ENCODE results near the gene SLIT3.

DNA sequence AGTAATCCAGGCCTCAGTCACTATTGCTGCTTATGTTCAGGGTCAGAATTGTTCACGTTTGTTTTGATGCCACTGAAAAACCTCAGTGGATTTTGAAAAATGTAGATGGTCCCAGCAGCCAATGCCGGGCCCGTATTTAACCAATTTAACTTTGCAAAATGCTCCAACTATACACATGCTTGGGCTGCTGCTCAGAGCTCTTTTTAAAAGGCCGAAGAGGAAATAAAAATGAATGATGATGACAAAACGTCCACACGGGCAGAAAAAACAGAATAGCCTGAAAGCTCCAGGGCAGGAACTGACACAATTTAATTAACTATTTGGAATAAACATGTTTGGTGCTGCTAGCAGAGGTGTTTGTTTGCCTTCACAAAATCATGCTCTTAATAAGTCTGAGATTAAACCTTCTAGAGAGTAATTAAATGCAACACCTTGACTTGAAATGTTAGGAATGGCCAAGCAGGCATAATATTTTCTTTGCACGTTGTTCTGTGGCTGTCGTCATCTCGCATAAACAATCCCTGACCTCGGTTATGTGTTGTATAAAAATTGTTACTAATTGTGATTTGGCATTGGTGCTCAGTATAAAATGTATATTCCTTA, 152.7 kb downstream of the SLIT3 start:
- TF ChIP-seq POLR2AphosphoS5 (IDR thresholded peaks at IDR 0.05; ENCODE audit: control insufficient read depth, insufficient read depth, low read depth, low read length), result no peak
- TF ChIP-seq, protein P1, sequence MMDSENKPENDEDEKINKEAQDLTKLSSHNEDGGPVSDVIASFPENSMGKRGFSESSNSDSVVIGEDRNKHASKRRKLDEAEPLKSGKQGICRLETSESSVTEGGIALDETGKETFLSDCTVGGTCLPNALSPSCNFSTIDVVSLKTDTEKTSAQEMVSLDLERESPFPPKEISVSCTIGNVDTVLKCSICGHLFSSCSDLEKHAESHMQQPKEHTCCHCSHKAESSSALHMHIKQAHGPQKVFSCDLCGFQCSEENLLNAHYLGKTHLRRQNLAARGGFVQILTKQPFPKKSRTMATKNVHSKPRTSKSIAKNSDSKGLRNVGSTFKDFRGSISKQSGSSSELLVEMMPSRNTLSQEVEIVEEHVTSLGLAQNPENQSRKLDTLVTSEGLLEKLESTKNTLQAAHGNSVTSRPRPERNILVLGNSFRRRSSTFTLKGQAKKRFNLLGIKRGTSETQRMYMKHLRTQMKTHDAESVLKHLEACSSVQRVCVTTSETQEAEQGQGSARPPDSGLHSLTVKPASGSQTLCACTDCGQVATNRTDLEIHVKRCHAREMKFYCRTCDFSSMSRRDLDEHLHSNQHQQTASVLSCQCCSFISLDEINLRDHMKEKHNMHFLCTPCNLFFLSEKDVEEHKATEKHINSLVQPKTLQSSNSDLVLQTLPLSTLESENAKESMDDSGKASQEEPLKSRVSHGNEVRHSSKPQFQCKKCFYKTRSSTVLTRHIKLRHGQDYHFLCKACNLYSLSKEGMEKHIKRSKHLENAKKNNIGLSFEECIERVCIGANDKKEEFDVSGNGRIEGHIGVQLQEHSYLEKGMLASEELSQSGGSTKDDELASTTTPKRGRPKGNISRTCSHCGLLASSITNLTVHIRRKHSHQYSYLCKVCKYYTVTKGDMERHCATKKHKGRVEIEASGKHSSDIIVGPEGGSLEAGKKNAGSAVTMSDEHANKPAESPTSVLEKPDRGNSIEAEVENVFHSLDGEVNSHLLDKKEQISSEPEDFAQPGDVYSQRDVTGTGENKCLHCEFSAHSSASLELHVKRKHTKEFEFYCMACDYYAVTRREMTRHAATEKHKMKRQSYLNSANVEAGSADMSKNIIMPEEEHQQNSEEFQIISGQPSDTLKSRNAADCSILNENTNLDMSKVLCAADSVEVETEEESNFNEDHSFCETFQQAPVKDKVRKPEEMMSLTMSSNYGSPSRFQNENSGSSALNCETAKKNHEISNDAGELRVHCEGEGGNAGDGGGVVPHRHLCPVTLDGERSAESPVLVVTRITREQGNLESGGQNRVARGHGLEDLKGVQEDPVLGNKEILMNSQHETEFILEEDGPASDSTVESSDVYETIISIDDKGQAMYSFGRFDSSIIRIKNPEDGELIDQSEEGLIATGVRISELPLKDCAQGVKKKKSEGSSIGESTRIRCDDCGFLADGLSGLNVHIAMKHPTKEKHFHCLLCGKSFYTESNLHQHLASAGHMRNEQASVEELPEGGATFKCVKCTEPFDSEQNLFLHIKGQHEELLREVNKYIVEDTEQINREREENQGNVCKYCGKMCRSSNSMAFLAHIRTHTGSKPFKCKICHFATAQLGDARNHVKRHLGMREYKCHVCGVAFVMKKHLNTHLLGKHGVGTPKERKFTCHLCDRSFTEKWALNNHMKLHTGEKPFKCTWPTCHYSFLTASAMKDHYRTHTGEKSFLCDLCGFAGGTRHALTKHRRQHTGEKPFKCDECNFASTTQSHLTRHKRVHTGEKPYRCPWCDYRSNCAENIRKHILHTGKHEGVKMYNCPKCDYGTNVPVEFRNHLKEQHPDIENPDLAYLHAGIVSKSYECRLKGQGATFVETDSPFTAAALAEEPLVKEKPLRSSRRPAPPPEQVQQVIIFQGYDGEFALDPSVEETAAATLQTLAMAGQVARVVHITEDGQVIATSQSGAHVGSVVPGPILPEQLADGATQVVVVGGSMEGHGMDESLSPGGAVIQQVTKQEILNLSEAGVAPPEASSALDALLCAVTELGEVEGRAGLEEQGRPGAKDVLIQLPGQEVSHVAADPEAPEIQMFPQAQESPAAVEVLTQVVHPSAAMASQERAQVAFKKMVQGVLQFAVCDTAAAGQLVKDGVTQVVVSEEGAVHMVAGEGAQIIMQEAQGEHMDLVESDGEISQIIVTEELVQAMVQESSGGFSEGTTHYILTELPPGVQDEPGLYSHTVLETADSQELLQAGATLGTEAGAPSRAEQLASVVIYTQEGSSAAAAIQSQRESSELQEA (IDR thresholded peaks at IDR 0.05; ENCODE audit: low read depth), result no peak
- TF ChIP-seq, protein P2, sequence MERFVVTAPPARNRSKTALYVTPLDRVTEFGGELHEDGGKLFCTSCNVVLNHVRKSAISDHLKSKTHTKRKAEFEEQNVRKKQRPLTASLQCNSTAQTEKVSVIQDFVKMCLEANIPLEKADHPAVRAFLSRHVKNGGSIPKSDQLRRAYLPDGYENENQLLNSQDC (CRISPR knock-in tag; IDR thresholded peaks at IDR 0.05), result no peak
- TF ChIP-seq MED1 (CRISPR knock-in tag; IDR thresholded peaks at IDR 0.05; ENCODE audit: borderline replicate concordance), result no peak
- no peak for TF ChIP-seq GABPA (tag; conservative IDR thresholded peaks at IDR 0.05; ENCODE audit: low read depth)
- no peak for TF ChIP-seq GABPB1 (CRISPR knock-in tag; IDR thresholded peaks at IDR 0.05)
- TF ChIP-seq CEBPB (tag; IDR thresholded peaks at IDR 0.05), result no peak
- TF ChIP-seq FOXJ3 (CRISPR knock-in tag; IDR thresholded peaks at IDR 0.05), result no peak
- TF ChIP-seq HNRNPUL1 (IDR thresholded peaks at IDR 0.05; ENCODE audit: low read length), result no peak
